ENCODE measurements around the gene AFAP1.

AFAP1 gene

DNA sequence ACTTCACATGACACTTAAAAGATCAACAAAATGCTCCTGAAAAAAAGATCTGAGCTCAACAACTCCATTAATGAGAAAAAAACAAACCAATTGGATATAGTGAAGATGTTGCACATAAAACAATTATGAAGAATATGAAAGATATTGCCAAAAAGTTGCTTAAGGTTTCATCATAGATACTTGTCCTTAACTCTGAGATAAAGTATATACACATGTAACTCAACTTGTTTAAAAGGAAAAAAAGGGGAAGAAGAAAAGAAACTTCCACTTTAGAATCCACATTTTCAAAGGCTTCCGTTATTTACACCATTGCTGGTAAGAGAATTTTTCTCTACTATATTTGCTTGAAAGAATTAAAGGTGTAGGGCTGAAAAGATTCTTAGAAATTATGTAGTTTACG is 2.7 kb downstream of the AFAP1 start:
- Histone ChIP-seq H3K27me3 (ENCODE audit: control insufficient read depth, insufficient read depth, low read length, poor library complexity, severe bottlenecking) (peaks cover 18% of the 10 kb centered on the region), H3K36me3 (ENCODE audit: control insufficient read depth, insufficient read depth, low read length) (no peaks in the 10 kb centered on the region), H3K4me3 (ENCODE audit: insufficient read depth, low read depth, low read length) (no peak overlapping the region), H3K27ac (ENCODE audit: insufficient read depth, low read depth, low read length, poor library complexity, severe bottlenecking) (no peak overlapping the region), H3K4me1 (ENCODE audit: control insufficient read depth, insufficient read depth, low read length) (peaks cover 4% of the 10 kb centered on the region), H3K9me3 (ENCODE audit: control insufficient read depth, low read length) (no peaks in the 10 kb centered on the region)
- 92 to 97% methylated on average over 1 of the region's 2 CpGs for WGBS, 2 experiments

DNA sequence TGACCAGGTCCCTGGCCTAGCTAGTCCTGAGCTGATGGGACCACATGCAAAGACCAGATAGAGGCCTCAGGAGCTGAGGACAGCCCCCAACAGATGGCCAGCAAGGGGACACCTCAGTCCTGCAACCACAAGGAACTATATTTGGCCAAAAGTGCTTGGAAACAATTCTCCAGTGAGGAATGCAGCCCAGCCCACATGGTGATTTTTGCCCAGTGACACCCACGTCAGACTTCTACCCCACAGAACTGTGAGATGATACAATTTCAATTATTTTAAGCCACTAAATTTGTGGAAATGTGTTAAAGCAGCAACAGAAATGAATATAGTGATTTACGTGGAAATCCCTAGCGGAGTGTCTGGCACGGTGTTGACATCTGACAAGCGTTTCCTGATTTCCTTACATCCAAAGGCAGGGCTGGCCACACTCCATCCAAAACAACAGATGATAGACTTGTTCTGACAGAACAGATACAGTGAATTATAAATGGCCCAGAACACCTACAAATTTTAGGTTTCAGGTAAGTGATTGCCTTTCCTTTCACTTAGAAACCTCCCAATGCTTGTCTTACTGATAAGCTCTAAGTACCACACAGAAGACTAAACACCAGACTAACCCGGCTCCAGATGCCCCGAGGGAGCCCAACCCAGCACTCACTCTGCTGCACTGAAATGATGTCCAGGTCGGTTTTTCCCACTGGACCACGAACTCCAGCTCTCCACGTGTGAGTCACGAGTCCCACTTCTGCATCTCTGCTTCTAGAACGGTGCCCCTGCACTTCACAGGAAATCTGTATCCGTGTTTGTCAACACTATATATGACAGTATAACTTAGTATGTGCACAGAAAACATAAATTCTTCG is 5.8 kb downstream of the AFAP1 start:
- Histone ChIP-seq H3K27me3 (ENCODE audit: control insufficient read depth, insufficient read depth, low read length, poor library complexity, severe bottlenecking) (peaks cover 12% of the 10 kb centered on the region), H3K4me1 (ENCODE audit: control insufficient read depth, insufficient read depth, low read length) (peaks cover 12% of the 10 kb centered on the region), H3K27ac (ENCODE audit: insufficient read depth, low read depth, low read length, poor library complexity, severe bottlenecking) (no peak overlapping the region), H3K9me3 (ENCODE audit: control insufficient read depth, low read length) (no peaks in the 10 kb centered on the region), H3K4me3 (ENCODE audit: insufficient read depth, low read depth, low read length) (no peak overlapping the region), H3K36me3 (ENCODE audit: control insufficient read depth, insufficient read depth, low read length) (no peaks in the 10 kb centered on the region)
- 85 to 89% methylated on average over 14 of the region's 14 CpGs for WGBS, 2 experiments

DNA sequence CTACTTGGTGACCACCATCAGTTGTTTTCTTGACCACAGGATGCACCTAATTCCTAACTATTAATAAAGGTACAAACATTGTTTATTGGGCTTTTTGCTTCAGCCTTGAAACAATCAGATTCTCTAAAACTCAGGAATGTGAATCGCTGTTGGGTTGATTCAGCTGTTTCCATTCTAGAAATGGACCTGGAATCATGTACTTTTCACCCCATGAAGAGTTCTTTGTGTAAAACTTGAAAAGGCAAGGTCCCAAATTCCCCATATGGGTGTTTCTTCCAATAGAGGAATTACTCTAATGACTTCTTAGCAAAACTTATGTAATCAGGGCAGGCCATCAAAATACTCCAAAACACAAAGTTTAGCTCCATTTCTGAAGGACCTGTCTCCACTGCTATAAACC is 7.4 kb downstream of the AFAP1 start:
- 94 to 97% methylated on average over 1 of the region's 1 CpG for WGBS, 2 experiments

DNA sequence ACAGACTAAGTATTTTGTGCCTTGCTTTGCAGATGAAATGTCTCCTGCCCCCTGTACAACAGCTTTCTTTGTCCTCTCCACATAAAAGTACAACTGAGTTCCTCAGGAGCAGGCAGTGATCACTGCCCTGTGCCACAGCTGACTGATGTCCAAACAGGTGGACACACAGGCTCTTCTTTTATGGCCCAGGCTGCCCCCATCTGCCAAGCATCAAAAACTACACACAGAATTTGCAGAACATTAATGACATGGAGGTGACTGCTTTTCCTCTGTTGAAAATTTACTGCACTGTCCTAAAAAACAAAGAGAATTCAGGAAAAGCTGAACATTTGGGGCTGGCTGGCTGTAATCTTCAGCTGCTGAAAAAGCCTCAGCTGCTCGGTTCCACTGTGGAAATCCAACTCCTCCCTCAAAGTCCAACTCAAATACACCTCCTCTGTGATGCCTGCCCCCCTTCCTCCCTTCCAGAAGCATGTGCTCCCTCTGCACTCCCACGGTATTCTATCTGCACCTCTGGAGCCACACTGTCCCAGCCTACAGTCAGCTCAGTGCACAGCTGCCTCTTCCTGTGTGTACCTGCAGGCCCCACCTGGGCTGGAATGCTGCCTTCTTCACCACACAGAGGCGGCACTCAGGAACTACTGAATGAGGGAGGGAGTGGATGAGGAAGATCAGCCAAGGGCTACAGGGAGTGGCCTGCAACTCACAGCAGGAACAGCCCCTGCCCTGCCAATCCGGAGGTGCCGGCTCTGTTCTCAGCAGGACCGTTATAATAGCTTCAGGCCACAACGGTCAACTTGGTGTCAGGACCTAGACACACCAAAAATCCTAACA is 10.3 kb downstream of the AFAP1 start:
- peak overlapping the region; percentile 2 for H3K27ac ChIP-seq (ENCODE audit: insufficient read depth, low read depth, low read length, poor library complexity, severe bottlenecking)
- no peaks in the 10 kb centered on the region for H3K27me3 ChIP-seq (ENCODE audit: control insufficient read depth, insufficient read depth, low read length, poor library complexity, severe bottlenecking)
- H3K9me3 ChIP-seq (ENCODE audit: control insufficient read depth, low read length) = no peaks in the 10 kb centered on the region
- H3K4me3 ChIP-seq (ENCODE audit: insufficient read depth, low read depth, low read length) = no peak overlapping the region
- H3K36me3 ChIP-seq (ENCODE audit: control insufficient read depth, insufficient read depth, low read length) = no peaks in the 10 kb centered on the region
- WGBS, 2 experiments = 14 to 16% methylated on average over 7 of the region's 7 CpGs
- H3K4me1 ChIP-seq (ENCODE audit: control insufficient read depth, insufficient read depth, low read length) = peaks cover 14% of the 10 kb centered on the region

More for the DNA sequence above, 7.4 kb downstream of the AFAP1 start:
- H3K4me3 ChIP-seq (ENCODE audit: insufficient read depth, low read depth, low read length) = no peak overlapping the region
- H3K4me1 ChIP-seq (ENCODE audit: control insufficient read depth, insufficient read depth, low read length) = peaks cover 14% of the 10 kb centered on the region
- H3K36me3 ChIP-seq (ENCODE audit: control insufficient read depth, insufficient read depth, low read length) = no peaks in the 10 kb centered on the region
- H3K9me3 ChIP-seq (ENCODE audit: control insufficient read depth, low read length) = no peaks in the 10 kb centered on the region
- no peak overlapping the region for H3K27ac ChIP-seq (ENCODE audit: insufficient read depth, low read depth, low read length, poor library complexity, severe bottlenecking)
- H3K27me3 ChIP-seq (ENCODE audit: control insufficient read depth, insufficient read depth, low read length, poor library complexity, severe bottlenecking) = no peaks in the 10 kb centered on the region

DNA sequence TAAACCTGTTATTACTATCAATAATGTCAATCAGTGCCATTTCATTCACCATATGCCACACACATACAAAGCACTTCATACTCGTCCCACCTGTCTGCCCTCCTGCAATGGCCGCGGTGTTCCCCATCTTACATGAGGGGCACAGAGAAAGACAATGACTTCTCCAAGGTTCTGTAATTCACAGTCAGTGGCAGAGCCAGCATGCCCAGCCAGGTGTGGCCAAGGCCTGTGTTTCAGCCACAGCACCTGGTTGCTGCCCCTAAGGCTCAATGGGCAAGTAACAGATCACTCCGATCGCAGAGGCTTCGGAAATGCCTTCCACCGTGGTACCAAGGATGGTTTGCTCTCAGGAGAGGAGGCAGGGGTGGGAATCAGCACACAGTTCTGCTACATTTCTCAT is 10.9 kb downstream of the AFAP1 start:
- H3K9me3 ChIP-seq (ENCODE audit: control insufficient read depth, low read length) = no peaks in the 10 kb centered on the region
- WGBS, 2 experiments = 84 to 91% methylated on average over 7 of the region's 7 CpGs
- no peak overlapping the region for H3K4me3 ChIP-seq (ENCODE audit: insufficient read depth, low read depth, low read length)
- no peak overlapping the region for H3K27ac ChIP-seq (ENCODE audit: insufficient read depth, low read depth, low read length, poor library complexity, severe bottlenecking)
- peaks cover 14% of the 10 kb centered on the region for H3K4me1 ChIP-seq (ENCODE audit: control insufficient read depth, insufficient read depth, low read length)
- H3K36me3 ChIP-seq (ENCODE audit: control insufficient read depth, insufficient read depth, low read length) = no peaks in the 10 kb centered on the region
- H3K27me3 ChIP-seq (ENCODE audit: control insufficient read depth, insufficient read depth, low read length, poor library complexity, severe bottlenecking) = no peaks in the 10 kb centered on the region

DNA sequence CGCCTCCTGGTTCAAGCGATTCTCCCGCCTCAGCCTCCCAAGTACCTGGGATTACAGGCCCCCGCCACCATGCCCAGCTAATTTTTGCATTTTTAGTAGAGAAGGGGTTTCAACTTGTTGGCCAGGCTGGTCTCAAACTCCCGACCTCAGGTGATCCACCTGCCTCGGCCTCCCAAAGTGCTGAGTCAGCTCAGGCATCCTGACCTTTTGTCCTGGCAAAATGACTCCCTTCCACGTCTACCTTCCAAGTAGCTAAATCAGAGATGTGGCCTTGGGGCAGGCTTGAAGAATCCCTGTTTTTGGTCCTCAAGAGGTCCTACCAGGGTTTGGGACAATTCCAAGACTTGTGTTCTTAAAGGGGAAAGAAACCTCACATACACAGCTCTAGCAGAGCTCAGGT is 12.8 kb downstream of the AFAP1 start:
- H3K36me3 ChIP-seq (ENCODE audit: control insufficient read depth, insufficient read depth, low read length) = no peaks in the 10 kb centered on the region
- H3K9me3 ChIP-seq (ENCODE audit: control insufficient read depth, low read length) = no peaks in the 10 kb centered on the region
- H3K4me1 ChIP-seq (ENCODE audit: control insufficient read depth, insufficient read depth, low read length) = peaks cover 14% of the 10 kb centered on the region
- no peak overlapping the region for H3K27ac ChIP-seq (ENCODE audit: insufficient read depth, low read depth, low read length, poor library complexity, severe bottlenecking)
- no peaks in the 10 kb centered on the region for H3K27me3 ChIP-seq (ENCODE audit: control insufficient read depth, insufficient read depth, low read length, poor library complexity, severe bottlenecking)
- 93 to 95% methylated on average over 7 of the region's 7 CpGs for WGBS, 2 experiments
- H3K4me3 ChIP-seq (ENCODE audit: insufficient read depth, low read depth, low read length) = no peak overlapping the region

DNA sequence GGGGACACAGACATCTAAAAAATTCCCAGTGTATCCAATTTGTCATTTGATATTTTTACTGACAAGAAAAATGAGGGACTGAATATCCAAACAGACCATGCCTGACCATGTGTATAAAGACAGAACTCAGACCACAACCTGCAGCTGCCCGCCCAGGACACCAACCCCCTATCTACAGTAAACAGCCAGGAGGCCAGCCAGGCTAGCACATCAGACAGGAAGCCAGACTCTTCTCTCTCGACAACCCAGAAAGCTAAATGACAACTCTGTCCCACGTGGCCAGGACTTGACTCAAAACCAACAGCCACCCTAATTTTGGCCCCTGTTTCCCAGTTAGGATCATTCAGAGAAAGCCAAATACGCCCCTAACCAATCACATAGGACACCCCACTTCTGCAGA is 15.1 kb downstream of the AFAP1 start:
- 91 to 92% methylated on average over 4 of the region's 4 CpGs for WGBS, 2 experiments
- no peaks in the 10 kb centered on the region for H3K9me3 ChIP-seq (ENCODE audit: control insufficient read depth, low read length)
- H3K27ac ChIP-seq (ENCODE audit: insufficient read depth, low read depth, low read length, poor library complexity, severe bottlenecking) = no peak overlapping the region
- no peaks in the 10 kb centered on the region for H3K27me3 ChIP-seq (ENCODE audit: control insufficient read depth, insufficient read depth, low read length, poor library complexity, severe bottlenecking)
- H3K36me3 ChIP-seq (ENCODE audit: control insufficient read depth, insufficient read depth, low read length) = no peaks in the 10 kb centered on the region
- H3K4me3 ChIP-seq (ENCODE audit: insufficient read depth, low read depth, low read length) = no peak overlapping the region
- H3K4me1 ChIP-seq (ENCODE audit: control insufficient read depth, insufficient read depth, low read length) = peaks cover 8% of the 10 kb centered on the region

DNA sequence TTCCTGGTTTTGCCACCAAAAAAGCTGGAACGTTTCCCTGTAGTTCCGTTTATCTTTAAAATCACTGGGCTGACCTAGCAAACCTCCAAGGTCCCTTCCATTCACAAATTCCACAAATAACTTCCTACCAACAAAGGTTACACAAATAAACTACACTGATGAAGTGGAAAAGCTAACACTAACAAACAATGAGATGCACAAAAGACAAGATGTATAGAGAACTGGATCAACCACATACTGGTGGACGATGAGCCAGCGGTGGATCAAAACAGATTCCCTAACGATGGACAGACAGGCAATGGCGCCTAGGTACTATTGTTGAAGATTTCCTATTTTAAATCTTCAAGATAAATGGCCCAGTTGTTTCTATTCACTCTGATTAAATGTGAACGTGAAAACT is 15.5 kb downstream of the AFAP1 start:
- no peak overlapping the region for H3K27ac ChIP-seq (ENCODE audit: insufficient read depth, low read depth, low read length, poor library complexity, severe bottlenecking)
- no peak overlapping the region for H3K4me3 ChIP-seq (ENCODE audit: insufficient read depth, low read depth, low read length)
- H3K36me3 ChIP-seq (ENCODE audit: control insufficient read depth, insufficient read depth, low read length) = no peaks in the 10 kb centered on the region
- H3K9me3 ChIP-seq (ENCODE audit: control insufficient read depth, low read length) = no peaks in the 10 kb centered on the region
- WGBS, 2 experiments = 82 to 84% methylated on average over 7 of the region's 7 CpGs
- H3K27me3 ChIP-seq (ENCODE audit: control insufficient read depth, insufficient read depth, low read length, poor library complexity, severe bottlenecking) = no peaks in the 10 kb centered on the region
- peaks cover 4% of the 10 kb centered on the region for H3K4me1 ChIP-seq (ENCODE audit: control insufficient read depth, insufficient read depth, low read length)

DNA sequence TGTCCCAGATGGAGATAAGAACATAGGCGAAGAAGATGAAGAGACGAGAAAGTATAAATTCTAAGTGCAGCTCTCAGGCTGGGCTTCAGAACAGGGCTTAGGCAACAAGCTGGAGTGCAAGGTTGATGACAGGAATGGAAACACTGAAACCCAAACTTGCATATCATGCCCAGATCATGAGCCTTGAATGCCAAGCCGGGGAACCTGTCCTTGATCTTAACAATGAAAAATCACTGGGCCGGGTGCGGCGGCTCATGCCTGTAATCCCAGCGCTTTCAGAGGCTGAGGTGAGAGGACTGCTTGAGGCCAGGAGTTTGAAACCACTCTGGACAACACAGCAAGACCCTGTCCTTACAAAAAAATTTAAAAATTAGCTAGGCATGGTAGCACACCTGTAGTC is 17.2 kb downstream of the AFAP1 start:
- 82 to 89% methylated on average over 7 of the region's 7 CpGs for WGBS, 2 experiments
- H3K4me3 ChIP-seq (ENCODE audit: insufficient read depth, low read depth, low read length) = no peak overlapping the region
- no peaks in the 10 kb centered on the region for H3K27me3 ChIP-seq (ENCODE audit: control insufficient read depth, insufficient read depth, low read length, poor library complexity, severe bottlenecking)
- H3K4me1 ChIP-seq (ENCODE audit: control insufficient read depth, insufficient read depth, low read length) = no peaks in the 10 kb centered on the region
- H3K9me3 ChIP-seq (ENCODE audit: control insufficient read depth, low read length) = no peaks in the 10 kb centered on the region
- no peaks in the 10 kb centered on the region for H3K36me3 ChIP-seq (ENCODE audit: control insufficient read depth, insufficient read depth, low read length)
- no peak overlapping the region for H3K27ac ChIP-seq (ENCODE audit: insufficient read depth, low read depth, low read length, poor library complexity, severe bottlenecking)

DNA sequence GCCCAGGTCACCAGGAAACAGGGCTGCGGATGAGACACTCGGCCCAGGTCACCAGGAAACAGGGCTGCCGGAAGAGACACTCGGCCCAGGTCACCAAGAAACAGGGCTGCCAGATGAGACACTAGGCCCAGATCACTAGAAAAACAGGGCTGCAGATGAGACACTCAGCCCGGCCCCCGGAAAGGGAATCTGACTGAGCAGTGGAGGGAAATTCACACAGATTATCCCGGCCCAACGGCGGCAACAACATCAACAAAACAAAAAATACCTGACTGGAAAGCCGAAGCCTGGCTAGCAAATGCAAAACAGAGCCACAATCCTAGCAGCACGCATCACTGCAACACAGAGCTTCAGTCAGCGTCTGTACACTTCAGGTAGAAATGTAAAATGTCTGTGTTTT is 20.7 kb downstream of the AFAP1 start:
- H3K27ac ChIP-seq (ENCODE audit: insufficient read depth, low read depth, low read length, poor library complexity, severe bottlenecking) = no peak overlapping the region

More for the DNA sequence above, 20.7 kb downstream of the AFAP1 start:
- no peaks in the 10 kb centered on the region for H3K4me1 ChIP-seq (ENCODE audit: control insufficient read depth, insufficient read depth, low read length)
- WGBS, 2 experiments = 88 to 89% methylated on average over 12 of the region's 12 CpGs
- H3K27me3 ChIP-seq (ENCODE audit: control insufficient read depth, insufficient read depth, low read length, poor library complexity, severe bottlenecking) = no peaks in the 10 kb centered on the region
- H3K9me3 ChIP-seq (ENCODE audit: control insufficient read depth, low read length) = no peaks in the 10 kb centered on the region
- H3K4me3 ChIP-seq (ENCODE audit: insufficient read depth, low read depth, low read length) = no peak overlapping the region
- no peaks in the 10 kb centered on the region for H3K36me3 ChIP-seq (ENCODE audit: control insufficient read depth, insufficient read depth, low read length)

Data from ectodermal cell (in vitro differentiated cells).